HS-5 (cell line): ENCODE results near the gene SNAP23.
A peak's percentile ranks its signal among the peaks of the same experiment; 100 is the strongest.

Source experiments
- DNase-seq: peaks from one replicate; pipeline ENCODE4 v3.0.0-alpha.2; 2012; ENCODE audit warnings: low read depth

SNAP23 gene

DNA sequence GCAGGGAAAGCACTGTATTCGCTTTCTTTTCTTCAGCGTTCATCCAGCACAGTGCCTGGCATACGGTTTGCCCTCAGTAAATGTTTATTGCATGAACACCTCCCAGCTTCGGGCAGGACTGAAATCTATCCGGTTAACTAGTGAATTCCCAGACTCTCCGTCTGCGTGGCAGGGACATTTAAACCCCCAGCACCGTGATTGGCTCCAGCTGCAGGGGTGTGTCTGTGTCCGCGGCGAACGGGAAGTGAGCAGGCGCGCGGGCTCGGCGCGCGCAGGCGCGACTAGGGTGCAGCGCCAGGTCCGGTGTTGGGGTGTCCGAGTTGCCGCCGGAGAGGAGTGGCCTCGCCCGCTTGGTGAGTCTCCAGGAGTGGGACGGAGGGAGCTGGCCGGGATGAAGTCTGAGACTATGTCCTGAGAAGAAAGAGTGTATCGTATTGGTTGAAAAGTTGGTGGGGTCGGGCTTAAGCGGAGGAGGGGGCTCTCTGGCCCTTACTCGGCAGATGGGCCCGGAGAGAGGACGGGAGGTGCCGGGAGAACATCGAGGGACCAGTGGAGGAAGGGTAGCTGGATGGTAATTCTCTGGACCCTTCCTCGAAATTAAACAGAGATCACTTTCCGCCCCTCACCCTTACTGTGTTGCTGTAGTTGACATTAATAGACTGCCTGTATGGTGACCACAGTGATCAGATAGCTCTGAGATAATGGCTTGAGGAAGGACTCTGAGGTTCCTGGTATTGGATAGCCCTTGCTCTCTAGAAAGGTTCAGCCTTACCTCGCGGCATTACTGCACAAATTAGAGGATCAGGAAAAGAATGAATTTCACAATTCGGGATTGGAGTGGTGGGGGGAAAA, at the start of gene SNAP23:
Gene SNAP23, plus strand, starts transcription at position 274 of the 852 bp plus-strand sequence. CDS start 16,213 bp downstream, outside the sequence.
- peak; percentile 79 for DNase-seq

DNA sequence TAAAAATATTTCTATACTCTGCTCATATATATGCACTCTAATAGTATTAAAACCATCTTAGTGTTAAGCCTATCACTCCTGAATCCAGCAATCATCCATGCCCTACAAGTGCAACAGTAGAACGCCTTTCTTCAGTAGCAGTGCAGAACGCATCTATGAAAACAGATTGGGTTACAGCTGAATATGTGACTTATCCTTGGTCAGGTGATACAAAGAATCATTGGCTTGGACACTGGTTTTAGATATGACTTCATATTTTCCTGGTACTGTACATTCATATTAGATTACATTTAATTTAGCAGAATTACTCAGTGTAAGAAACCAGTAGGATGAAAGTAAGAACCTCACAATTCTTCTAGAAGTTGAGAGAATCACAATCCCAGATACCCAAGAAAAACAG, 47.8 kb upstream of the SNAP23 start:
- no peak for DNase-seq

DNA sequence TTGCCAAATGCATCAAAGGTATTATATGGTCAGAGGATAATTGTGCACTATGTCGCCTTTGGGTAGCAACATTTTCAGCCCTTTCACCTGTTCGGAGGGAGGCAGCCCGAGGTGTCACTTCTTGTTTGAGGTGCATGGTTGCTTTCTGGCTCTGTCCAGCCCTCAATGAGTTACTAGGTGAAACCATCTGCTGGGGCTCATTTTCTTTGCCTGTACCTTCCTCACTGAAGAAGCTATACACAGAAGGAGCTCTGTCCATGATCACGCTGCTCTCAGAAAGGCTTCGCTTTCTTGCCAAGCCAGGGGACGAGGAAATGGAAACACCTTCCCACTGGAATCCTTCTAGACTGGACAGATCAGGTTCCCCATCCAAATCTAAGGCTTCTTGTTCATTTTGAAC, 47.2 kb upstream of the SNAP23 start:
- no peak for DNase-seq

DNA sequence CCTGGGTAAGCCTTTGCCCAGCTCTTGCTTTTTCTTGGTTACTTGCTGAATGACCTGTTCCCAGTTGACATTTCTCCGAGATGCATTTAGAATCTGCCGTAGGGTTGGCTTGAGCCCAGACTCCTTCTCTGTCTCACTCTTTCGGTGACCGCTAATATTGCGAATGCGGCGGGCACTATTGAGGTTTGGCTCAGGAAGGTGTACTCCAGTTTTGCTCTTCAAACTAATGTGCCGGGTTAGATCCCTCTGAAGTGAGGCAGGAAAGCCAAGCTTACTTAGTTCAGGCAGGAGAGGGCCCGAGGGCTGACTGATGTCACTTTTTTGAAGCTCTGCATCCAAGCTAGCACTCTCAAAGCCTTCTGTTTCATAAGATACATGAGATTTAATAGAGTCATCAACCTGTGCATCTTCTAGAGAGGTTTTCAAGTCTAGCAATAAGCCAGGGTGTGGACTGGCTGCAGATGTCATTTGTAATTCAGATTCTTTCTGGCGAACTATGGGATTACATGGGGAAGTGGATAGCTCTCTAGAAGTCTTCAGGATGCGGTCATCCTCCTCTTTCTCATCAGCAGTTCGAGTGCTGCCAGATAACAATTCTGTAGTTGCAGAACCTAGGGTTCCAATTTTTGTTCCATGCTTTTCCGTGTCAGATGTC, 45.5 kb upstream of the SNAP23 start:
- DNase-seq = no peak

DNA sequence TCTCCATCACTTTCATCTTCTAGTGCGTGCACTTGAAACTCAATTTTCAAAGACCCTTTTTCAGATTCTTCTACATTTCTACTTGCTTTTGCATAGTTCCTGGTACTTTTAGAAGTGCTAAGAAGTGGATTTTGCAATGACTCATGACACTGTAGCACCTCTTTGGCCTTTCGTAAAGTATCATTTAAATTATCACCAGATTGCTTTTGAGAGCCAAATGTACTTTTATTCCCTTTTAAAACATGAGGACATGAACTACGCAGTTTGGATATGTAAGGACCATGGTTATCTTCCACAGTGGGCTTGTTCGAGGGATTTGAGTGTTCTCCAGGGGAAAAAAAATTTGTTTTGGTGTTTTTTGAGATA, 45.0 kb upstream of the SNAP23 start:
- no peak for DNase-seq

DNA sequence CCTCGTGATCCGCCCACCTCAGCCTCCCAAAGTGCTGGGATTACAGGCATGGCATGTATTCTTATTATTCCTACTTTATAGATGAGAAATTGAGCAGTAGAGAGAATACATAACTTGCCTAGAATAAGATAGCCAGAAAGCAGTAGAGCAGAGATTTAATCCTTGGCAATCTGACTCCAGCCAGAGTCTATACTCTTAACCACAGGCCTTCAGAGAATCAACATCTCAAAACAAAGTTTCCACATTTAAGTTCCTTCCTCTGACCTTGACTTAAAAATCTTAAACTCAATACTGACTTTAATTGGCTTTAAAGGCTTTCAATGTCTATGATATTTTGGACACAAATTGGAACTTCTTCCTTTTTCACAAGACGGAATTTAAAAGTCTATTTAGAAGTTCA, 41.6 kb upstream of the SNAP23 start:
- DNase-seq = no peak

DNA sequence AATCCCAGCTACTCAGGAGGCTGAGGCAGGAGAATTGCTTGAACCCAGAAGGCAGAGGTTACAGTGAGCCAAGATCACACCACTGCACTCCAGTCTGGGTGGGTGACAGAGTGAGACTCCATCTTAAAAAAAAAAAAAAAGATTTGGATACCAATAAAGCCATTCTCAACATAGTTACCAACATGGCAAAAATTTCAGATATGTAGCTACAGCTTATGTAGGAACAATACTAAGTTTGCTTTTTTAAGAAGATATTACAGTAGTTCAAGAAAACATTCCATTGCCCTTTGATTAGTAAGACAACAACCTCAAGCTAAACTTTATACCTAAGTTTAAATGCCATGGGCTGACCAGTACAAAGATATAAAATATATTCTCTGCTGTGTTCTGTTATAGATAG, 38.9 kb upstream of the SNAP23 start:
- DNase-seq = no peak

DNA sequence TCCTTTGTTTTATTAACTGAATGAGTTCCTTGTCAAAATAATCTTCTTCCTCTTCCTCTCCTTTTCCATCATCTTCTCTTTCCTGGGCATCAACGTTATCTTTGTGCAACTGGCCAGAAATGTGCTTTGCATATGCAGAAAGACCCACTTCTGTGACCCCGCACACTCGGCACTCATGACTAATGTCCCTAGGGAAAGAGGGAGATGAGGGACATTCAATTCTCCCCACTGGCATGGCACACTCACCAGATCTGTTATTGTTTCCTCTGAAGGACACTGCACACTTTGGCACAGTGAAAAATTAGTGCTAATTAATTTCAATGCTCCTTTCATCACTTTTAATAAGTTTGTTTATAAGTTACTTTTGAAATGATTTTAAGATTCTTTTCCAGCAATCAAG, 38.5 kb upstream of the SNAP23 start:
- no peak for DNase-seq

DNA sequence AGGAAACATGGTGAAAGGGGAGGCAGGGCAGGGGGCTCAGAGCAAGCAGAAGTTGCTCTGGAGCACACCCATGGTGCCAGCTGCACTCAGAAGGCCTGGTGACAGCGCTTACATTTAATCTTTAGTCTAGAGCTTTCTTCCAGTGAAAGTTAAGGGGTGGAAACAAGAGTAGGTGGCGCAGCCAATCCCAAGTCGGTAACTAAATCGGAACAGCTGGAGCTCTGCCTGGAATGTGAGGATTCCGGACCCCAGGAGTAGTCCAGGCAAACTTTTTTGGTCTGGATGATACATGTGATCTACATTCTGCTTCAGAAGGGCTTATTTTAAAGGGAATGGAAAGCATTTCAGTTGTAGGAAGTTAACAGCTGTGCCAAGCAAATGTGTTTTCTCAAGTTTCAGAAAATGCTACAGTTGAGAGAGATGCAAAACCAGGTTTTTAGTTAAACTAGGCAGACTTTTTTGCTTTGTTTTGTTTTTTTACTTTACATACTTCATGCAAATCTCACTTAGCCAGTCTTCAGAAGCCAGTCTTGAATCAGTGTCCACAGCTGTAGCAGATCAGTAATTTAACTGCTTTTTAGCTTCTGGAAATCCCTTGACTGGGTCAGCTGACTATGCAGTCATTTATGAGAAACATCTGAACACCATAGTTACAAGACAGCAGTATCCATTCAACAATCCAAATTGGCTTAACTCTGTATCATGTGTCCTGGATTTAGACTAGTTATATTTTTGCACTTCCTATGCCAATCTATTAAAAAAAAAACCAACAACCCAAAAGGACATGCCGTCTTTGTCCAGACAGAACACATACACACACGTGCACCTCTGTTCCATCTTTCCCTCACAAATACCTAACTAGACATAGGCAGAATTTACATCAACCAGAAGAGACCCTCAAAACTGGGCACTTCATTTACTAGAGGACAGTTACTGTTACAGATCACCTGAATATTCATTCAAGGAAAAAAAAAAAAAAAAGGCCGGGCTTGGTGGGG, 37.7 kb upstream of the SNAP23 start:
- peak; percentile 71 for DNase-seq

DNA sequence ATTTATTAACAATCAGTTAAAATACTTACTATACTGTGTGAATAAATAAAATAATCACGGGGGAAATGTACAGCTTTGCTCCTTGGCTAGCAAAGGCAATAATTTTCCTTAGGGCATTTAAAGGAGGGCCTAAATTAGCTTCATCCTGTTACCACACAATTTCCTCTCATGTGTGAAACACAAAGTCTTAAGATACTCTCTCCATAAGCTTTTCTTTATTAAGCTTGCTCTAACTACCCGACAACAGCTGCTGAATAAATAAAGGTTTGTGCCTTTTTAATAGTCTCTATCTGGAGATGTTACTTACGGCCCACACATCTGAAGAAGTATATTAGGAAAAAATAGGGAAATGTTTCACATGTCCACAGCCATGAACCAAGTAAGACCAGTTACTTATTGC, 34.2 kb upstream of the SNAP23 start:
- no peak for DNase-seq

DNA sequence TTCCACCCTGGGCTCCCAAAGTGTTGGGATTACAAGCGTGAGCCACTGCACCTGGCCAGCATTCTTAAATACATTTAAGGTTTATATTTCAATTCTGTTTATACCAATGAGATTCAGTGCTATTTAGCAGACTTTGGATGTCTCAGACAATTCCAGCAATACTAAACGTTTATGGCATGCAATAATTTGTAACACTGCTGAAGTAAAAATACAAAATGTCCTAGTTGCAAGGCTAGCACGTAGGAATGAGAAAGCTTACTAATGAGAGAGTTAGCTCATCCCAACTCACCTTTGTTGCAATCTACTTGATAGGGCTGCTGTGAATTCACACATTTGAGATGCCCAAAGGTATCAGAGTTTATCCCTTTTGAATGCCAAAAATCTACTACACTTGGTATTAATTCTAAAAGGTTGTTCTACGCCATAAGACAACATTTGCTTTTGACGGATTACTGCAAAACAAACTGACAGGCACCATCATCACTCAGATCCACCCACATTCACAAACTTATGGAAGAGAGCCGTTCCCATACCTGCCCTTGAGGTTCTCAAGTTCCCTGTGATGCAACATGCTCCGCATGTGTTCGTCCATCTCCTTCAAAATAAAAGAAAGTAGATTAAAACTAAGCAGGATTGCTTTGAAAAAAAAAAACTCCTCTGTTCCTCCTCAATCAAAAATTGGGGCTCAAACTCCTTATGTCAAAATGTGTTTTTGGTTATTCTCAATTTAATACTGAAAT, 29.7 kb upstream of the SNAP23 start:
- DNase-seq = no peak

DNA sequence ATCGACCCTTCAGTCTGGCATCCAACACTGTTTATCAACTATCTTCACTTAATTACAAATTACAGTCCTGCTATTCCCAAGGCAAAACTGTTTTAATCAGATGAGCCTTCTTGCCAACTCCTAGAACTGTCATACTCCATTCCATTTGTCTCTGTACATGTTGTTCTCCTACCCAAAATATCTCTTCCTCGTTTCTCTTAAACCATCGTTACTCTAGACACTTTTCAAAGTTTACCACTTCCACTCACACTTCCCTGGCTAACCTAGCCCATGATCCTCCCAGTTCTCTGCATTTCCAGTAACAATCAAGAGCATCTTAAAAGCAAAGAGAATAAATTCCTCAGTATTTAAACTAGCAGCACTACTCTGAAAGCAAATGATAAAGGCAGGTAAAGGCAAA, 24.4 kb upstream of the SNAP23 start:
- no peak for DNase-seq

DNA sequence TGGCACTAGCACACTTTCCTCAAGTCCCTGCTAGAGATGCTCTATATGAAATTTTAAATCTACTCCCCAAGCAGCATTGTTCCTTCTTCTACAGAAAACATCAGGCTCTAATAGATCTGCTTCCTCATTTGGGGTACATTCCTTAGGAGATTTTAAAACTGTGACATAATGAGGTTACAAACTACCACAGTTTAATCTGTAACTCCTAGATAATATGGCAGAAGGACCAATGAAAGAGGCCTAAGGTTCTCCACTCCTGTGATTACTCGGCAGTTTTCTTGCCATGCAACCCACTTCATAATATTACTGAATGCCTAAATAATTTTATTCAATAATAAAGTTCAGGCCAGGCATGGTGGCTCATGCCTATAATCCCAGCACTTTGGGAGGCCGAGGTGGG, 20.6 kb upstream of the SNAP23 start:
- no peak for DNase-seq

DNA sequence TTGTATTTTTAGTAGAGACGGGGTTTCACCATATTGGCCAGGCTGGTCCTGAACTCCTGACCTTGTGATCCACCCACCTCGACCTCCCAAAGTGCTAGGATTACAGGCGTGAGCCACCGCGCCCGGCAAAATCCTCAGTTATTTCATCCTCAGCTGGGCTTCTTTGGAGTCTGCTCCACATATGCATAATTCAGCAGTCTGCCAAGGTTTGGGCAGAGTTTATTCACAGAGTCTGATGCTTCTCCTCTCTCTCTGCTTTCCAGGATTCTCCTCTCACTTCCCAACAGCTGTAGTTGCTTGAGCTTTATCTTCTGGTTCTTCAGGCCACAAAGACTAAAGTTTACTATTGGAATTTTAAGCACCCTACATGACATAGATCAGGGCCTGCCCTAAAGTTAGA, 12.7 kb upstream of the SNAP23 start:
- DNase-seq = no peak

DNA sequence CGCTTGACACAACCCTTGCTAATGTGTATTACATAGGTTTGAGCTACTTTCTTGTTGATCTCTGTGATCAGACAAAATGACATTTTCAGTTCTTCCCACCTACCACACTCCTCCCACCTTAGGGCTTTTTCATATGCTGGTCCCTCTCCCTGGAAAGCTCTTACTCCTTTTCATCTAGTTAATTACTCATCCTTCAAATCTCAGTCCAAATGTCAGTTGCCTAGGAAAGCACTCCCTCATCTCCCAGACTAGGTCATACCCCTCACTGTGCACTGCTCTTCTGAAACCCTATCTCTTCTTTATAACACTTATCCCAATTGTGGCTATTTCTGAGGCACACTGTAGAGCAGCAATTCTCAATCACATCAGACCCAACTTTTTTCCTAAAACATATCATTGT, 11.8 kb upstream of the SNAP23 start:
- DNase-seq = no peak

DNA sequence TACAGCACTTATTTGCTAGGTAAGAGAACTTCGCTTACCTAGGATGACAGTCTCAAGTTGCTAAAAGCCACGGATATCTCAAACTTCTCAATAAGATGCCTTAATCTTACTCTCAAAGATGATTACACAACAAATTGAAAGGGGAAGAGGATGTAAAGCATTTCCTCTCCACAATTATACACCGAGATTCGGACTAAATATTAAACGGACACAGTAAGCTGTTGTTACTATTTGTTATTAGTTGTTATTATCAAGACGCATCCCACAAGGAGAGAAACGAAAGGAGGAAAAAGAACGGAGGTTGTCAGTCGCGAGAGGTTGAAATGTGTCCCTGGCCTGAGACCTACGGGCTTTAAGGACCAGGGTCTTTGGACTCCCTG, 5.2 kb upstream of the SNAP23 start:
- DNase-seq = no peak

DNA sequence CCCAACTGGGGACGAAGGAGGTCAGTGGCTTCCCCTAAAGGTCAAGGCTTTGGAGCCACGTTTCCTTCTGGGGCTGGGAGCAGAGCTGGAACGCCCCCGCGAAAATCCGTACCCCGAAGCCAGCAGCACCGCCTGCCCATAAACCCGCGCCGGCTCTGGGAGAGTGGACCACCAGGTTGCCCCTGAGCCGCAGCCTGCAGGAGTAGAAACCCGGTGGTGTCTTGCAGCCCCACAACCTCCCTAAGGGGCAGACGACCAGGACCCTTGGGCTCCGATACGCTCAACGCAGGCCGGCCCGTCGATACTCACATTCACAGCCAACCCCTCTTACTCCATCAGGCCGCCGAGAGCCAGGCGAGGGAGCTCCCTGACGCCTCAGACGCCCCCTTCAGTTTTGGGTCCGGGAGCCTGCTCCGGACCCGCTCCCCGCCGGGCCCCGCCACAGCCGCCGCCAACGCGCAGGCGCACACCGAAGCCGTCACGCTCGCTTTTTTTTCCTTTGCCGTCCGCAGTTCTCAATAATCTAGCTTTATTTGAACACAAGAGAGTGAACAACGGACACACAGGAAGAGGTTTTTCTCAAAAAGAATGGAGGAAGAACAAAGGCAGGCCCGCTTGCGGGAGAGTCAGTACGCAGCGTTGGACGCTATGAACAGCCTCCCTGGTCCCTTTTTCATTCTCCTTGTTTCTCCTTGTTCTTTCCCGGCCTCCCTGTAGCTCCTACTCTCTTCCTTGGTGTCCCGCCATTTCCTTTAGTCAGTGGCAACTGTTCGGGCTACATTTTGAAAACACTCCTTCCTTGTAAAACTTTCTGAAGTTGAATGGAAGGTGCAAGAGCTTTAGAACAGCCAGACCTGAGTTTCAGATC, 4.5 kb upstream of the SNAP23 start, which contains the start of gene ZNF106:
Gene ZNF106, minus strand, starts transcription at position 471 of the 868 bp plus-strand sequence. CDS start 18,852 bp downstream, outside the sequence.
- DNase-seq = peak; percentile 74

DNA sequence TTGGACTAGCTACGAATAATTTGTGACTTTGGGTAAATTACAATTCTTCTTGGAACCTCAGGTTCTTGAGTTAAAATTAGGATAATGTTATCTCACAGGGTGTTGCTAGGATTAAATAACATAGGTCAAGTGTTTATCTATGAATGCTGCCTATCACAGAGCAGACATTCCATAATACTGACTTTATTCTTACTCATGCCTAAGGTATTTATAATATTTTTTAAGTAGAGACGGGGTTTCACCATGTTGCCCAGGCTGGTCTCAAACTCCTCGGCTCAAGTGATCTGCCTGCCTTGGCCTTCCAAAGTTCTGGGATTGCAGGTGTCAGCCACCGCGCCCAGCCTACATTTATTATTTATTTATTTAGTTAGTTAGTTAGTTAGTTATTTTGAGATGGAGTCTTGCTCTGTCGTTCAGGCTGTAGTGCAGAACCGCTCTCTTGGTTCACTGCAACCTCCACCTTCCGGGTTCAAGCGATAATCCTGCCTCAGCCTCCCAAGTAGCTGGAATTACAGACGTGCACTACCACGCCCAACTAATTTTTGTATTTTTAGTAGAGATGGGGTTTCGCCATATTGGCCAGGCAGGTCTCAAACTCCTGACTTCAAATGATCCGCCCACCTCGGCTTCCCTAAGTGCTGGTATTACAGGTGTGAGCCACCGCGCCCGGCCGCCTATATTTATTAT, 3.8 kb upstream of the SNAP23 start:
- peak; percentile 75 for DNase-seq

DNA sequence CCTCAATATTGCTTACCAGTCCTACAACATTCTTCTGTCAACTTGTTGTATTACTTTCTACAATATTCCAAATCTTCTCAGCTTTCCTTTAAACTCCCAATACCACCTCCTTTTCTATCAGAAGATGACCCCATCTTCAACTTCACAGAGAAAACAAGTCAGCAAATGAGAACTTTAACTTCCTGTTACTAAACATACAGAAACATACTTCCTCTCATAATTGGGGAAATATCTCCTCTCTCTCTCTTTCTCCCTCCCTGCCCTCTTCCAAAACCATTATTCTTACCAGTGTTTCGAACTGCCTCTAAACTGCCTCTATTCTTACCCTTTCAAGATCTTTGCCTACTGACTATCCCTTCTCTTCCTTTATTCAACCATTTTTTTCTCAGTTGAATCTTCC, 1.8 kb upstream of the SNAP23 start:
- no peak for DNase-seq

DNA sequence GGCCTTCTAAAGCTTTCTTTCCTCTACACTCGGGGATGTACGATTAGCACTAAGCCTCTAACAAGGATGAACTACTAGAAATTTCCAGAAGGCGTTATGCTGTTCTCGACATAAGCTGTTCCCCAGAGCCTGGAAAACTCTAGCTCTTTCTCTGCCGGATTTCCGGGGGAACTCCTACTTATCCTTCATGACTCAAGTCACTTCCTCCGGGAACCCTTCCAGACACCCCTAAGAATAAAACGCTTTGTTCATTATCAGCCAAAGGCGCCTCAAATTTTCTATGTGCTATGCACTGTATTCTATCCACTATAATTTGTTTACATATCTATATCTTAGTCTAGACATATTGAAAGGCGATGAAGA, 455 bp upstream of the SNAP23 start:
- DNase-seq = no peak
